OCI-LY1 (cell line): ENCODE data around the gene RAD23B.

ENCODE experiments used
- EZH2 ChIP-seq: fragments of 200-600 bp; sonication (generic), shearing (Covaris generic); IDR thresholded peaks from 2 replicates; pipeline ENCODE4 v1.8.0; 2017; ENCODE audit warnings: borderline replicate concordance, mixed run types, mild to moderate bottlenecking, antibody characterized with exemption, low read length, moderate library complexity, mixed read lengths
- TF ChIP-seq, protein P1 (sequence below): fragments of 200-600 bp; sonication (generic), shearing (Covaris generic); IDR thresholded peaks from 2 replicates; pipeline ENCODE4 v1.5.1; 2017; ENCODE audit warnings: mild to moderate bottlenecking, antibody characterized with exemption, low read length, moderate library complexity, mixed read lengths

DNA sequence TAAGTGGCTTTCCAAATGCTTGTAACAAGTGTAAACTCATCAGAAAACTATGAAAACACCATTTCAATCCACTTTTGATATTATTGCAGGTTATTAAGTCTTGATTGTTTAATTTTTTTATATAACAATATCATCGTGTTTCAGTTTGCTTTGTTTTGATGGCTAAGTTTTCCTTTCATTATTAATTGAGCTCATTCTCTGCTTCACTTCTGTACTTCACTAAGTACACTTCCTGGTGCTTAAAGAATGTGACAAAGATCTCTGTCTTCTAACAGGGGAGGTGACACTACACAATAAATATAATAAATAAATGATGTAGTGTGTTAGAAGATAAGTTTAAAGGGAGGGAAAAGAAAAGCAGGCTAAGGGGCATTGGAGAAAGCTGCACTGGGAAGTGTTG is 13.0 kb upstream of the RAD23B start:
- TF ChIP-seq, protein P1, sequence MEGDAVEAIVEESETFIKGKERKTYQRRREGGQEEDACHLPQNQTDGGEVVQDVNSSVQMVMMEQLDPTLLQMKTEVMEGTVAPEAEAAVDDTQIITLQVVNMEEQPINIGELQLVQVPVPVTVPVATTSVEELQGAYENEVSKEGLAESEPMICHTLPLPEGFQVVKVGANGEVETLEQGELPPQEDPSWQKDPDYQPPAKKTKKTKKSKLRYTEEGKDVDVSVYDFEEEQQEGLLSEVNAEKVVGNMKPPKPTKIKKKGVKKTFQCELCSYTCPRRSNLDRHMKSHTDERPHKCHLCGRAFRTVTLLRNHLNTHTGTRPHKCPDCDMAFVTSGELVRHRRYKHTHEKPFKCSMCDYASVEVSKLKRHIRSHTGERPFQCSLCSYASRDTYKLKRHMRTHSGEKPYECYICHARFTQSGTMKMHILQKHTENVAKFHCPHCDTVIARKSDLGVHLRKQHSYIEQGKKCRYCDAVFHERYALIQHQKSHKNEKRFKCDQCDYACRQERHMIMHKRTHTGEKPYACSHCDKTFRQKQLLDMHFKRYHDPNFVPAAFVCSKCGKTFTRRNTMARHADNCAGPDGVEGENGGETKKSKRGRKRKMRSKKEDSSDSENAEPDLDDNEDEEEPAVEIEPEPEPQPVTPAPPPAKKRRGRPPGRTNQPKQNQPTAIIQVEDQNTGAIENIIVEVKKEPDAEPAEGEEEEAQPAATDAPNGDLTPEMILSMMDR: no peak
- TF ChIP-seq EZH2: no peak
